IPS-18a (cell line): ENCODE measurements around the gene MAP3K7CL.

Source experiments
- H3K27ac ChIP-seq: one replicate; pipeline ENCODE4 v1.5.1; 2013; ENCODE audit warnings: low read length
- H3K27me3 ChIP-seq: one replicate; pipeline ENCODE4 v1.6.1; 2013; ENCODE audit warnings: mild to moderate bottlenecking, low read length; ENCODE audit not compliant: control insufficient read depth, insufficient read depth
- H3K36me3 ChIP-seq: one replicate; pipeline ENCODE4 v1.6.1; 2013; ENCODE audit warnings: low read depth, low read length; ENCODE audit not compliant: control insufficient read depth
- H3K4me1 ChIP-seq: one replicate; pipeline ENCODE4 v1.6.1; 2013; ENCODE audit warnings: low read depth, low read length; ENCODE audit not compliant: control insufficient read depth
- H3K4me3 ChIP-seq: one replicate; pipeline ENCODE4 v1.5.1; 2013; ENCODE audit warnings: low read length
- H3K9ac ChIP-seq: one replicate; pipeline ENCODE4 v1.6.1; 2013; ENCODE audit warnings: mild to moderate bottlenecking, low read length, moderate library complexity
- H3K9me3 ChIP-seq: one replicate; pipeline ENCODE4 v1.6.1; 2013; ENCODE audit warnings: low read depth, low read length; ENCODE audit not compliant: control insufficient read depth

Gene MAP3K7CL

DNA sequence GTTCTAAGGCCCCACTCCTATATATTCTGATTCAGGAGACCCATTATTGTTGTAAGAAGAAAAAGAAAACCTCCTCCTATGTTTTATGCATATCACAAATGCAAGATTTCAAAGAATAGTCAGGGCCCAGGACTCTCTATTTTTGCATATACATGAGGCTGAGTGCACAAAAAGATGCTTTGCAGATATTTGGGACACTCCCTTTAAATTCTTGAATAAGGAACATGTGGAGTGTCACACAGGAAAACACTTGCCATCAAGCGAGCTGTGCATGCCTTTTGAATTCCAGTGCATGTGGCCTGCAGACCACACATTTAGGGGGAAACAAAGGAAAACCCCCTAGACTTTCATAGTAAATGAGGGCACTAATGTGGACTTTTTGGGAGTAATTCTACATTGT is 5.6 kb downstream of the MAP3K7CL start:
- Histone ChIP-seq H3K9ac (no peak overlapping the region), H3K27me3 (peaks cover 4% of the 10 kb centered on the region), H3K36me3 (no peaks in the 10 kb centered on the region)

GRCh38 chr21:29144736-29145353 is 14.4 kb downstream of the MAP3K7CL start:
- no peaks in the 10 kb centered on the region for H3K27me3 ChIP-seq
- no peak overlapping the region for H3K4me3 ChIP-seq
- no peaks in the 10 kb centered on the region for H3K36me3 ChIP-seq
- no peak overlapping the region for H3K9ac ChIP-seq
- H3K9me3 ChIP-seq, result no peaks in the 10 kb centered on the region
- no peak overlapping the region for H3K27ac ChIP-seq
- H3K4me1 ChIP-seq, result no peaks in the 10 kb centered on the region

More for the DNA sequence above, 5.6 kb downstream of the MAP3K7CL start:
- H3K4me3 ChIP-seq, result no peak overlapping the region
- no peaks in the 10 kb centered on the region for H3K9me3 ChIP-seq
- H3K27ac ChIP-seq, result no peak overlapping the region
- no peaks in the 10 kb centered on the region for H3K4me1 ChIP-seq

DNA sequence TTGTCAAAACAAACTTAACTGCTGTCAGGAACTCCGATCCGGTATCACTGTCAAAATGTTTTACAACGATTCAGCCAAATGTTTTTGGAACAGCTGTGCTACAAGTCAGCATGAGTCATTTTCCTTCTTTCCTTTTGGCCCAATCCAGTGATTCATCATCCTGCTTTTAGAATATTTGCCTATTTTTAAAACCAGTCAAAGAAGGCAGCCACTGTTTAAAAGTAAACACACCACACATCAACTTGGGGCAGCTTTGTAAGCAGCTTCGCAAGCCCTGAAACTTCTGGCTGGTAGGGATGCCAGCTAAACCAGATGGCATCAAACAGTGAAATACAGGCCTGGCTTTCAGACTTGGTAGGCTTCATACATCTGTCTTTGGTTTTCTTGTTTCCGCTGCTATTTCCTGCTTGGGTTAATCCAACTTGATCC is 14.9 kb downstream of the MAP3K7CL start:
- H3K27me3 ChIP-seq, result no peaks in the 10 kb centered on the region
- no peak overlapping the region for H3K27ac ChIP-seq
- H3K36me3 ChIP-seq, result no peaks in the 10 kb centered on the region
- H3K4me3 ChIP-seq, result no peak overlapping the region
- H3K9me3 ChIP-seq, result no peaks in the 10 kb centered on the region
- no peak overlapping the region for H3K9ac ChIP-seq
- H3K4me1 ChIP-seq, result no peaks in the 10 kb centered on the region

DNA sequence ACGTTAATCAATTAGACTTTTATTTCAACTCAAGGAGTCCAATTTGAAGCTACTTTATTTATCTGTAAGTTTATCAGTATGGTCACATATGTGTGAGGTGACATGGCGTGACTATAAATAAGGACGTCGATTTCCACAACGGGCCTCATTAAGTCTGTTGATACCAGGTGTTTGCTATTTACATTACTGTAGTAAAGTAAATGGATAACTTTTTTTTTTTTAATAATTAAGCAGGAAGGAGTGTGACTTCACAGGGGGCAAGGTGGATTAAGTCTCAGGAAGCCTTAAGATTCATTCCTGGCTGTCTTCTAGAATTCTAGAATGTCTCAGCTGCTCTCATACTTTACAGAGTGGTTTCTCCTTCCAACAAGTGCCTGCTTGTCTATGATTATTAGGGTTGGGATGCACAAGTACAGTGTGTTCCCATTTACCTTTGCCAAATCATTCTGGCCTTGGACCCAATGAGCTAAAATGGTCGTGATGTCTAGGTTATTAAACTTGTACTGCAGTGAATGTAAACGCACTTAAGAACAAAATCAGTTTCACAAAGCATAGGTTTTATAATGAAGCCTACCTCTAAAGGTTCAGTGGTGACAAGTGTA is 15.5 kb downstream of the MAP3K7CL start:
- no peaks in the 10 kb centered on the region for H3K36me3 ChIP-seq
- H3K9ac ChIP-seq, result no peak overlapping the region
- no peaks in the 10 kb centered on the region for H3K9me3 ChIP-seq
- H3K4me1 ChIP-seq, result no peaks in the 10 kb centered on the region
- H3K27me3 ChIP-seq, result no peaks in the 10 kb centered on the region
- H3K4me3 ChIP-seq, result no peak overlapping the region
- no peak overlapping the region for H3K27ac ChIP-seq

GRCh38 chr21:29146726-29147125 is 16.3 kb downstream of the MAP3K7CL start:
- no peaks in the 10 kb centered on the region for H3K27me3 ChIP-seq
- no peaks in the 10 kb centered on the region for H3K9me3 ChIP-seq
- H3K9ac ChIP-seq, result no peak overlapping the region
- no peak overlapping the region for H3K27ac ChIP-seq
- no peaks in the 10 kb centered on the region for H3K36me3 ChIP-seq
- H3K4me1 ChIP-seq, result no peaks in the 10 kb centered on the region
- no peak overlapping the region for H3K4me3 ChIP-seq

DNA sequence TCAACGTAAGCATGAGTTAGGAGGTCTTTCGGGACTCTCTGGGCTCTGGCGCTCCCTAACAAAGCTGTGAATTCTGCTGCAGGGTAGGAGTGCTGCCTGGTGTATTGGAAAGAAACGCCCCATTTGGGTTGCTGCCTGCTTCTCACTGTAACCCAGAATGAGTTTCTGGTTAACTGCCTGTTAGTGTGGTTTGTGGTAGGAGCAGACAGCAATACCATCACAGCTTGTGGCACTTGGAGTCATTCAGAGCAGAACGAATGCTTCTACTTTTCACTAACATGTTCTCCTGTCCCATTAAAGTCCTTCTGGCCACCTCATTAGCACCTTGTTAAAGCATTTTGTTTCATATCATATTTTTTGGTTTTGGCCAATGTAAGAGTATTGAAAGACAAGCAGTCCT is 18.1 kb downstream of the MAP3K7CL start:
- H3K9ac ChIP-seq, result no peak overlapping the region
- H3K36me3 ChIP-seq, result no peaks in the 10 kb centered on the region
- no peaks in the 10 kb centered on the region for H3K9me3 ChIP-seq
- no peaks in the 10 kb centered on the region for H3K4me1 ChIP-seq
- H3K4me3 ChIP-seq, result no peak overlapping the region
- H3K27ac ChIP-seq, result no peak overlapping the region
- no peaks in the 10 kb centered on the region for H3K27me3 ChIP-seq

- H3K36me3 ChIP-seq, result no peaks in the 10 kb centered on the region
- no peak overlapping the region for H3K27ac ChIP-seq
- H3K9me3 ChIP-seq, result no peaks in the 10 kb centered on the region
- no peaks in the 10 kb centered on the region for H3K27me3 ChIP-seq
- H3K9ac ChIP-seq, result no peak overlapping the region
- no peak overlapping the region for H3K4me3 ChIP-seq
- no peaks in the 10 kb centered on the region for H3K4me1 ChIP-seq
Observed at GRCh38 chr21:29149808-29150425, 19.5 kb downstream of the MAP3K7CL start.

DNA sequence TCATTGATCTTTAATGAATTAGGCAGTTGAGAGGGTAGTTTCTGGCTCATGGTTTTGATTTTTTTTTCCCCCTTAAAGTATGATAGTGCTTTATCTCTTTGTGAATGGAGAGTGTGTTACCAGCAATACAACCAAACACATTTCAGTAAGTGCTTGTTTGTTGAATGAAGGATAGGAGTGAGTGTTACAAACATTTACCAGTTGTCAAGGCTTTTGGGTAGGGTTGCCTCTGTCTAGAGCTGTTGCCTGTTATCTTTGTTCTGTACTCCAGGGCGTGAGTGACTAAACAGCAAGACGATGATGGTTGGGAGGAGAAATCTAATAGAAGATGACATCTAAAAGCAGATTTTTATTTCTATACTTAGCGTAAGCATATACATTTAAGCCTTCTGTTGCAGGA is 21.5 kb downstream of the MAP3K7CL start:
- H3K9ac ChIP-seq, result no peak overlapping the region
- H3K9me3 ChIP-seq, result no peaks in the 10 kb centered on the region
- H3K4me3 ChIP-seq, result no peak overlapping the region
- no peaks in the 10 kb centered on the region for H3K27me3 ChIP-seq
- H3K4me1 ChIP-seq, result no peaks in the 10 kb centered on the region
- no peak overlapping the region for H3K27ac ChIP-seq
- H3K36me3 ChIP-seq, result no peaks in the 10 kb centered on the region

DNA sequence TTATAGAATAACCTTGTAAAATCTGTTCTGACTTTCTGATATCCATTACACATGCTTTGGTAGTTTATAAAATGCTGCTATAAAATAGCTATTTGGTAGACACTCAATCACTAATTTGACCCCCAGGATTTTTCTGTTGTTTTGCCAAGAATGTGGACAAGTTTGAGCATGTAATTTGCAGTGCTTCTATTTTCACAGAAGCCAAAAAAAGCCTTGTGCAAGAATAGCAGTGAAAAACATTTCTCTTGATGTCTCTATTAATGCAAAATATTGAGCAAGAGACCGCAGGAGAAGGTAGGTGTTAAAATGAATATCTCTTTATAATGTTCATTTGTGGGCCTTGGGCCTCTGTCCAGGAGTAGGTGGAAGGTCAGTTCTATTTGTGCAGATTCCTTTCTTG is 22.5 kb downstream of the MAP3K7CL start:
- Histone ChIP-seq H3K9ac (no peak overlapping the region), H3K9me3 (no peaks in the 10 kb centered on the region), H3K27ac (no peak overlapping the region), H3K4me1 (no peaks in the 10 kb centered on the region), H3K36me3 (no peaks in the 10 kb centered on the region), H3K27me3 (no peaks in the 10 kb centered on the region), H3K4me3 (no peak overlapping the region)

DNA sequence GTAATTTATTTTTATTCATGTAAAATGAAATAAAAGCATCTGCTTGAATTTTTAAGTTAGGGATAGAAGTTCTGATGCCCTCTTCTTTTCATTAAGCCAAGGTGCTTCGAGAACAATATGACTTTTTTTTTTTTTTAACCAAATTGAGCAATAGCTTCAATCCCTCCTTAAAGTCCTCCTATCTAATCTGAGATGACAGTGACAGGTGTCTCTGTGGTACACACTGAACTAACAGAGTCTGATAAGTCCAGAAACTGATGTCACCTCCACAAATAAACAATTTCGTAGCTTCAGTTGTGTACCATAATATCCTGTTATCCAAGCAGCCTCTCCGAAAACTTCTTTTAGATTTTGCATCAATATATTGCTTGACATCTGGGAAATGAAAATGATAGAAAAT is 23.8 kb downstream of the MAP3K7CL start:
- H3K36me3 ChIP-seq, result no peaks in the 10 kb centered on the region
- no peak overlapping the region for H3K27ac ChIP-seq
- no peaks in the 10 kb centered on the region for H3K9me3 ChIP-seq
- H3K4me3 ChIP-seq, result no peak overlapping the region
- no peak overlapping the region for H3K9ac ChIP-seq
- H3K4me1 ChIP-seq, result no peaks in the 10 kb centered on the region
- no peaks in the 10 kb centered on the region for H3K27me3 ChIP-seq

DNA sequence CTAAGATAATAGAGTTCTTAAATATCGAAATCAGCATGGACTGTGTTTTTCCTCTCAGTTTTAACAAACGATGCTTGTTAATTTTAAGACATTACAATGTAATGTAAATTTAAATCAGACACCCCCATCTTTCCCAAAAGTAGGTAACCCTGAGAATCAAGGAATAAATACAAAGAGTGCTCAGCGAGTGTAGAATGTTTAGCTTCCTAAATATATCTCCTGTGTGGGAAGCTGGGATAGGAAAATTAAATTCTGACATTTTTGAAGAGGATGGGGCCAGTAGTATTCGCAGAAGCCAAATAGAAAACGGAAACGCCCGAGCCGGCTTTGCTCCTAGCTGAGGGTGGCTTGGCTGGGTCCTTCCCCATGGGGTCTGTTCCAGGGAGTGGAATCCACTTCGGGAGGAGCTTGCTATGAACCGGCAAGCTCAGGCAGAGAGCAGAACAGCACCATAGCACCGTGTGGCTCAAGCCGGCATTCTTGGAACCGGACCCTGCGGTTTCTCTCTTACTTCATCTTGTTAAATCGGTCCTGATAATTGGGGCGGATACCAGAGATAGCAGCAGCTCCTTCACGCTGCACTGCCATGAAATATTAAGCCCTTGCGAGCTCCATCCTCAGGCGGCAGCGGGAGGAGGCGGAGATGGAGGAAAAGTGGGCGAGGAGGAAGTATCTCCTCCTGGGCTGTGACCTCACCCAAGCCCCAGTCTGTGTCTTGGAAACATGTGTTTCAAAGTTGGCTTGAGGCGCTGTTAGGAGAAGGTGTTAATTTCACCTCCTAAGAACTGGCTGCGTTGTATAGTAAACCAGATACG is 24.9 kb downstream of the MAP3K7CL start:
- no peak overlapping the region for H3K27ac ChIP-seq
- no peaks in the 10 kb centered on the region for H3K9me3 ChIP-seq
- H3K36me3 ChIP-seq, result no peaks in the 10 kb centered on the region
- peak overlapping the region; percentile 35 for H3K4me3 ChIP-seq
- no peaks in the 10 kb centered on the region for H3K27me3 ChIP-seq
- no peak overlapping the region for H3K9ac ChIP-seq
- H3K4me1 ChIP-seq, result peaks cover 6% of the 10 kb centered on the region
